NB4 (cell line): ENCODE results near the gene MBD5.
A peak's percentile ranks its signal among the peaks of the same experiment; 100 is the strongest.

Source experiments
- DNase-seq: peaks from one replicate; pipeline ENCODE4 v3.0.0; 2010; ENCODE audit warnings: low read depth
- H3K4me3 ChIP-seq: one replicate; pipeline ENCODE4 v1.5.1; 2011; ENCODE audit warnings: mild to moderate bottlenecking, low read depth, low read length, moderate library complexity
- MYC ChIP-seq: IDR thresholded peaks from 2 replicates; pipeline ENCODE4 v1.6.1; 2011; ENCODE audit warnings: low read depth, low read length
- POLR2A ChIP-seq: IDR thresholded peaks from 2 replicates; pipeline ENCODE4 v1.6.1; 2011; ENCODE audit warnings: mild to moderate bottlenecking; ENCODE audit not compliant: insufficient read length; ENCODE audit errors: extremely low read depth
- TF ChIP-seq, protein P1 (sequence below): IDR thresholded peaks from one replicate; pipeline ENCODE4 v1.5.1; 2012; ENCODE audit warnings: low read depth, low read length
- TF ChIP-seq, protein P2 (sequence below): IDR thresholded peaks from 2 replicates; pipeline ENCODE4 v1.6.1; 2011; ENCODE audit warnings: low read depth, low read length

Gene MBD5

DNA sequence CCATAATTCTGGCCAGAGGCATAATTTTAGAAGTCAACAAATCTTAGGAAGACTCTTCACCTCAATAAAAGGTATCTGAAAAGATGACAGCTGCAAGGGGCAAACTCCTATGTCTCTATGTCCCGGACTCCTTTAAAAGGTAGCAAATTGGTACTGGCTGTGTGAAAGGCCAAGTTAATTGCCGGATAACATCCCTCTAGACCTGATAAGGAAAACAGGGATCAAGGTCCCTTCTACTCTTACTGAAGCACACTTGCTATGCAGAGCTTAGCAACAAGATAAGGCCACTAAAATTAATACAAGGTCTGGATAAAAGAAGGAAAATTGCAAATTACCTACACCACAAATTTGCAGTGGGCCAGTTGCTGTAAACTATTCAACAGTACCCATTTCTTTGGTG, 482.6 kb downstream of the MBD5 start:
- H3K4me3 ChIP-seq: no peak overlapping the region
- DNase-seq: no peak
- TF ChIP-seq, protein P1, sequence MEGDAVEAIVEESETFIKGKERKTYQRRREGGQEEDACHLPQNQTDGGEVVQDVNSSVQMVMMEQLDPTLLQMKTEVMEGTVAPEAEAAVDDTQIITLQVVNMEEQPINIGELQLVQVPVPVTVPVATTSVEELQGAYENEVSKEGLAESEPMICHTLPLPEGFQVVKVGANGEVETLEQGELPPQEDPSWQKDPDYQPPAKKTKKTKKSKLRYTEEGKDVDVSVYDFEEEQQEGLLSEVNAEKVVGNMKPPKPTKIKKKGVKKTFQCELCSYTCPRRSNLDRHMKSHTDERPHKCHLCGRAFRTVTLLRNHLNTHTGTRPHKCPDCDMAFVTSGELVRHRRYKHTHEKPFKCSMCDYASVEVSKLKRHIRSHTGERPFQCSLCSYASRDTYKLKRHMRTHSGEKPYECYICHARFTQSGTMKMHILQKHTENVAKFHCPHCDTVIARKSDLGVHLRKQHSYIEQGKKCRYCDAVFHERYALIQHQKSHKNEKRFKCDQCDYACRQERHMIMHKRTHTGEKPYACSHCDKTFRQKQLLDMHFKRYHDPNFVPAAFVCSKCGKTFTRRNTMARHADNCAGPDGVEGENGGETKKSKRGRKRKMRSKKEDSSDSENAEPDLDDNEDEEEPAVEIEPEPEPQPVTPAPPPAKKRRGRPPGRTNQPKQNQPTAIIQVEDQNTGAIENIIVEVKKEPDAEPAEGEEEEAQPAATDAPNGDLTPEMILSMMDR: no peak
- TF ChIP-seq MYC (no peak), POLR2A (no peak)
- TF ChIP-seq, protein P2, sequence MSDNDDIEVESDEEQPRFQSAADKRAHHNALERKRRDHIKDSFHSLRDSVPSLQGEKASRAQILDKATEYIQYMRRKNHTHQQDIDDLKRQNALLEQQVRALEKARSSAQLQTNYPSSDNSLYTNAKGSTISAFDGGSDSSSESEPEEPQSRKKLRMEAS: no peak

DNA sequence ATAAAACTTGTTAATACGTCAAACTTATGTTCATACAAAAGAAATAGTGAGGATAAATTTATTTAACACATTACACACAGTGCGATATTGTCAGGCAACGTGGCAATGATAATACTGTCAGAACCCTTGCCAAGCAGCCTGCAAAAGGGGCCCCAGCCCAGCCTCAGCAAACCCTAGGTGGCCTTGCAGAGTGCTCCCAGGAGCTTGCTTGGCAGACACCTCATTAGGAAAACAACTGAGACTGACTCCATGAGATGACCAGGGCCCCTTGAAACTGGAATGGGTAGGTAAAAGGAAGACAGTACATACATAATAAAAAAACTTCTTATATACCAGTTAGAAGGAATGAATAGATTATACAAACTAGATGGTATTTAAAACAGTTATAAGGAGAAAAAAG, 487.1 kb downstream of the MBD5 start:
- no peak for TF ChIP-seq MYC
- TF ChIP-seq POLR2A: no peak
- TF ChIP-seq, protein P1: no peak
- TF ChIP-seq, protein P2: no peak
- peak; percentile 14 for DNase-seq
- H3K4me3 ChIP-seq: no peak overlapping the region

DNA sequence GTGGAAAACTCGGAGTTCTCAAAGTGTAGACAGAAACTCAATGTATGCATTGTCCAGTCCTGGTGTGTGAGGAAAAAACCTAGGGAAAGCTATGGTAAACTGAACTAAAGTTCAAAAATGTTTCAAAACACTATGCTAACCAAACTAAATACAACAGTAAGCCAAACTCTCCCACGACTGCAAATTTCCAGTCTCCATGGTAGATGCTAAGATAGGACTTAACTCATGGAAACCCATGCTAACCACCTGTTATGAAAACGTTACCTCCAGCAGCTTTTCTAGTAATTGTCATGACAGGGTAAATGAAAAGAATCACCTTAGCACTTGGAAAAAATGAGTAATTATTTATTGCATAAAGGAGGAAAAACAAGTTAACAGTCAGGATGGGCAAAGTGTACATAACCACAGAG, 488.0 kb downstream of the MBD5 start:
- no peak for DNase-seq
- H3K4me3 ChIP-seq: peak overlapping the region; percentile 37

DNA sequence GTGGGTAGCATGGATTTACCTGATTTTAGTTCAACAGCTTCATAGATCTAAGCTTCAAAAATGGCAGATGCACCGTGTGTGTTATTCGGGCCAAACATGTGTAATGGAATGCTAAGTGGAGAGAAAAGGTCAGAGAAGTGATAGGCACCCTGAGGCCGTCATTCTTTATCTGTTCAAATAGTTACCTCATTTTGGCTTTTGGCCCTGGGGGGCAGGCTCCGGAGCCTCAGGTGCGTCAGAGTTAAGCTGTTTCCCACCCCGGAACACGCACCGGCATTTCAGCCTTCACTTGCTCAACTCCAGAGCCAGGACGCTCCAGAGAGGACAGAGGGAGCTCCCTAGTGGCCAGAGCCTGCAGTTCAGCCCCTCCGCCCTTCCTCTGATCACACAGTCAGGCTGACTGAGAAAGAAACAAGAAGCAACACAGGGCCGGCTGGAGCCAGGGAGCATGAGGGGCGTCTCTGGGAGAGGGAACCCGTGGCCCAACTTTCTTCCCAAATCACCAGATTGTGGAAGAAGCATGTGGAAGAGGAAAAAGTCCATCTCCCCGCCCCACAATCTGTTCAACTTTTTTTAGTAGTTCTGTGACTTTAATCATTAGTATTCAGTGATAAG, 488.5 kb downstream of the MBD5 start:
- no peak for TF ChIP-seq POLR2A
- peak; percentile 27; the same call in 1 of the 2 replicates for TF ChIP-seq MYC
- TF ChIP-seq, protein P1: peak; percentile 97
- TF ChIP-seq, protein P2: peak; percentile 36; the same call in 1 of the 2 replicates
- peak overlapping the region; percentile 37 for H3K4me3 ChIP-seq

More for the DNA sequence above, 488.0 kb downstream of the MBD5 start:
- no peak for TF ChIP-seq POLR2A
- no peak for TF ChIP-seq MYC
- TF ChIP-seq, protein P1: no peak
- TF ChIP-seq, protein P2: no peak

DNA sequence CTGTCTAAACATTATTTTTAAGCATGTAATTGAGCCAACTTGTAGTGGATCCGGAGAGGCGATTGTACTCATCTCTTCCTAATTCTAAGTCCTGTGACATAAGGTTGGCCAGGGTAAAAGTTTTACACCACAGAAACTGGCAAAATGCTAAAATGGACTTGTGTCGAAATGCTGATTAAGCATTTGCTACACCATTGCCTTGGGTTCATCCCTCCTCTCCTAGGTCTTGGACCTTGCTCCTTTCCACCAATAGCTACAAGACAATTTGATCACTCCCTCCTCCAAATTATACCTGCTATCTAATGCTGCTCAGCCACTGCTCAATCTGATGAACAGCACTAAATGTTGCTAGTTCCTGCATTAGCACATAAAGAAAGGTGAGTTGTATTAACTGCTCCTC, 491.0 kb downstream of the MBD5 start:
- TF ChIP-seq, protein P2: no peak
- TF ChIP-seq, protein P1: no peak
- no peak for TF ChIP-seq MYC
- TF ChIP-seq POLR2A: no peak
- no peak overlapping the region for H3K4me3 ChIP-seq
- no peak for DNase-seq

More for the DNA sequence above, 488.5 kb downstream of the MBD5 start:
- peak; percentile 90 for DNase-seq
